ENCODE results near the gene FARP2.
"Not testable (repeated sequence)": the region's sequence is repeated elsewhere in the genome, so short reads cannot be mapped to it uniquely, and the experiment has no call there.

FARP2 gene

DNA sequence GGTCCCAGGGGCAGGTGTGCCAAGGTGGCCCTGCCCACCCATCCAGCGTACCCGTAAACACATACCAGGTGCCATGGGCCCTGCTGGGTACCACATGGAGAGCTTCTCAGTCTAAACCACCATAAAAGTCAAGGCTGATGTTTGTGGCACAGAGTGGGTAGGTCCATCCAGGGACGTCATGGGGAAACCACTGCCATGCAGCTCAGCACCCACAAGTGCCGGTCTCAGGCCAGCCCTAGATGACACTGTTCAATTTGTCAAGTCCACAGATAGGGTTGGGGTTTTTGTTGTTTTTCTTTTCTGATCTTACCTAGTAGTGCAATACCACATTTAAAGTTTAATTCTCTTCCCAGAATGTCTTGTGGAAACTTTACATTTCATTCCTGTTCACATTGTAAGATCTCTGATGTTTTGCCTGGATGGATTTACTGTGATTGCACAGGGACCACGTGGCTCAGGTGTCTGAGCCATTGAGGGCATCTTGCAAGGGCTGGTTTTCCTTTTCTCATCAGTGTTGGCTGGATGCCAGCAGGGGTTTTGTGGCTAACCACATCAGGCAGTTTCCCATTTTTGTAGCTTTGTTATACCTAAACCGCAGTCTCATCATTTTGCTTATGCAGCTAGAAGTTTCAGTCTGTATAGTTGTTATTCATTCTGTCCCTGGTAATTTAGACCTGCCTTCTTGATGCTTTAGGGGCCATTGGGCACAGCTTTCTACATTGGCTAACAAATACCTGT lies 87.6 kb downstream of the FARP2 start:
- H3K4me3 ChIP-seq (ENCODE audit: control insufficient read depth, low read depth, low read length), result no peak overlapping the region
- no peak for DNase-seq (ENCODE audit: low read depth)

GRCh38 chr2:241445426-241445825 lies 89.3 kb downstream of the FARP2 start:
- H3K4me3 ChIP-seq (ENCODE audit: control insufficient read depth, low read depth, low read length), result no peak overlapping the region
- DNase-seq (ENCODE audit: low read depth), result no peak
- TF ChIP-seq, protein P1, sequence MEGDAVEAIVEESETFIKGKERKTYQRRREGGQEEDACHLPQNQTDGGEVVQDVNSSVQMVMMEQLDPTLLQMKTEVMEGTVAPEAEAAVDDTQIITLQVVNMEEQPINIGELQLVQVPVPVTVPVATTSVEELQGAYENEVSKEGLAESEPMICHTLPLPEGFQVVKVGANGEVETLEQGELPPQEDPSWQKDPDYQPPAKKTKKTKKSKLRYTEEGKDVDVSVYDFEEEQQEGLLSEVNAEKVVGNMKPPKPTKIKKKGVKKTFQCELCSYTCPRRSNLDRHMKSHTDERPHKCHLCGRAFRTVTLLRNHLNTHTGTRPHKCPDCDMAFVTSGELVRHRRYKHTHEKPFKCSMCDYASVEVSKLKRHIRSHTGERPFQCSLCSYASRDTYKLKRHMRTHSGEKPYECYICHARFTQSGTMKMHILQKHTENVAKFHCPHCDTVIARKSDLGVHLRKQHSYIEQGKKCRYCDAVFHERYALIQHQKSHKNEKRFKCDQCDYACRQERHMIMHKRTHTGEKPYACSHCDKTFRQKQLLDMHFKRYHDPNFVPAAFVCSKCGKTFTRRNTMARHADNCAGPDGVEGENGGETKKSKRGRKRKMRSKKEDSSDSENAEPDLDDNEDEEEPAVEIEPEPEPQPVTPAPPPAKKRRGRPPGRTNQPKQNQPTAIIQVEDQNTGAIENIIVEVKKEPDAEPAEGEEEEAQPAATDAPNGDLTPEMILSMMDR (IDR thresholded peaks at IDR 0.05; ENCODE audit: control insufficient read depth, insufficient read depth, low read depth, low read length, missing control alignments), result no peak

More for the DNA sequence above, 87.6 kb downstream of the FARP2 start:
- TF ChIP-seq, protein P1 (IDR thresholded peaks at IDR 0.05; ENCODE audit: control insufficient read depth, insufficient read depth, low read depth, low read length, missing control alignments), result no peak

DNA sequence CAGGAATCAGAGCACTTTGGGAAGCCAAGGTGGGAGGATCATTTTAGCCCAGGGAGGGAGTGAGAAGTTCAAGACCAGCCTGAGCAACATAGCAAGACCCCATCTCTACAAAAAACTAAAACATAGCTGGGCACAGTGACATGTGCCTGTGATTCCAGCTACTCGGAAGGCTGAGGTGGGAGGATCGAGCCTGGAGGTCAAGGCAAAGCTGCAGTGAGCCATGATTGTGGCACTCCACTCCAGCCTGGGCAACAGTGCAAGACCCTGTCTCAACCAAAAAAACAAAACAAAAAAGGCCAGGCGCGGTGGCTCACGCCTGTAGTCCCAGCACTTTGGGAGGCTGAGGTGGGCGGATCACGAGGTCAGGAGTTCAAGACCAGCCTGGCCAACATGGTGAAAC lies 94.0 kb downstream of the FARP2 start:
- not testable (repeated sequence) for DNase-seq (ENCODE audit: low read depth); H3K4me3 ChIP-seq (ENCODE audit: control insufficient read depth, low read depth, low read length)

DNA sequence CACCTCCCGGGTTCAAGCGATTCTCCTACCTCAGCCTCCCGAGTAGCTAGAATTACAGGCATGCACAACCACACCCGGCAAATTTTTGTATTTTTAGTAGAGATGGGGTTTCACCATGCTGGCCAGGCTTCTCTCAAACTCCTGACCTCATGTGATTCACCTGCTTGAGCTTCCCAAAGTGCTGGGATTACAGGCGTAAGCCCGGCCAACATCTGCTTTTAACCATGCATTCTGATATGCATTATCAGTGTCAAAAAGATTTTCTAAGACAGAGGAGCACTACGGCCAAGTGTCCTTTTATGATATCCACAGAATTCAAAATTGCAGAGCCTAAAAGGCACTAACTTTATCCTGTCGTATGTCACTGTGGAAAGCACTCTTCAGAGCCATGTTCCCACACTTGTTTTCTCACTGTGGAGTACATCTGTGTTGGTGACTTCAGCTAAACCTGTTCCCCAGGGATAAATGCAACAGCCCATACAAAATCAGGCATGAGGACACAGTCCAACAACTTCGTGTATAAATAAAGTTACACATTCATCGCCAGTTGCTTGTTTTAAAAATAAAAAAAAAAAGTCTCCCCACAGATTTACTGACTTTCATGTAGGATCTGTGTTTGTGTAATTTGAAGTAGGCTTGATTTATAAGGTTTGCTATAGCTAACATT lies 95.9 kb downstream of the FARP2 start:
- H3K4me3 ChIP-seq (ENCODE audit: control insufficient read depth, low read depth, low read length), result no peak overlapping the region
- no peak for DNase-seq (ENCODE audit: low read depth)
- TF ChIP-seq, protein P1 (IDR thresholded peaks at IDR 0.05; ENCODE audit: control insufficient read depth, insufficient read depth, low read depth, low read length, missing control alignments), result no peak

DNA sequence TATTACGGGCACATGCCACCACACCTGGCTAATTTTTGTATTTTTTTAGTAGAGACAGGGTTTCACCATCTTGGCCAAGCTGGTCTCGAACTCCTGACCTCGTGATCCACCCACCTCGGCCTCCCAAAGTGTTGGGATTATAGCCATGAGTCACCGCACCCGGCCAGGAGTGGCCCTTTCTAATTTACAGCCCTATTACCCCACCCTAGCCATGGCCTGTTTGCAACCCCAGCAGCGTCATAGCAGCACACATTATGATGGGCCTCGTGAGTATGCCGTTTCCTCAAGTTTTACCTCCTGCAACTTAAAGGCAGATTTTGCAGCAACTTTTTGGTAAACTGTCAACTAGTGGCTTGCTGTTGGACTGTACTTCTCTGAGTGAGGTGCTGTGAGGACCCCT lies 97.8 kb downstream of the FARP2 start:
- not testable (repeated sequence) for H3K4me3 ChIP-seq (ENCODE audit: control insufficient read depth, low read depth, low read length)

DNA sequence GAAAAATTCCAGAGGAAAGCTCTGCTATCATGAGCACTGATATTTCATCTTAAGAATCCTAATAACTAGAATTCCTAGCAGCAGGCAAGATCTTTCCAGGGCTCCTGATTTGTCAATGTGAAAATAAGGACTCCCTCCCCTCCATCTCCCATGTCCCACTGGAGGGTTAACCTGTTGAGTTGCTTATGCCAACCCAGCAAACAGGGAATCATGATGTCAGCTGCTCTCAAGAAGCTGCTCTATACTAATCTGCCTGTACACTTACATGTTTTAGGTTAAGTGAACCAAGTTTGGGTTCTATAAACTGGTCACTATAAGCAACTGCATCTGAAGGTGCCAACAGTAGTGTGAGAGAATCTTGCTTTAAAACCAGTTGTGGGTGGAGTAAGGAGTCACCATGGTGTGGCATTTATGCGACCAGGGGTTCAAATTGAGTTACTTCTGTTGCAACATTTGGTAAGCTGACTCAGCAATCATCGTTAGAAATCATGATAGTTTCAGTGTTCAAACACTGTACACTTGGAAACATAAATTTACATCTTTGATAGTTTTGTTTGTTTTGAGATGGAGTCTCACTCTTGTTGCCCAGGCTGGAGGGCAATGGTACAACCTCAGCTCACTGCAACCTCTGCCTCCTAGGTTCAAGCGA lies 98.9 kb downstream of the FARP2 start:
- TF ChIP-seq, protein P1 (IDR thresholded peaks at IDR 0.05; ENCODE audit: control insufficient read depth, insufficient read depth, low read depth, low read length, missing control alignments), result no peak
- no peak for DNase-seq (ENCODE audit: low read depth)
- no peak overlapping the region for H3K4me3 ChIP-seq (ENCODE audit: control insufficient read depth, low read depth, low read length)

More for the DNA sequence above, 97.8 kb downstream of the FARP2 start:
- DNase-seq (ENCODE audit: low read depth), result not testable (repeated sequence)

DNA sequence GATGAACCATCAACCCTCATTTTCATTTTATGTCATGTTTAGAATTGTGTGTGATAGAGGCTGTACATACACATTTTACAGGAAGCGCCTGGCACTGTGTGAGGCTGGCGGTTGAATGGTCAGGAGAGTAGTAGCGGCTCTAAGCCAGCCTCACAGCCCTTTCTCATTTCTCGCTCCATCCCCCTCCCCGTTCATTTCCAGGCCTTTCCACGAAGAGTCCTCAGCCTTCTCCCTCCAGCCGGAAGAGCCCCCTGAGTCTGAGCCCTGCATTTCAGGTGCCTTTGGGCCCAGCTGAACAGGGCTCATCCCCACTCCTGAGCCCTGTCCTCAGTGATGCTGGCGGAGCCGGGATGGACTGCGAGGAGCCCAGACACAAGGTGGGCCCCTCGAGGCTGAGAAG lies 100.5 kb downstream of the FARP2 start:
- DNase-seq (ENCODE audit: low read depth), result no peak
- TF ChIP-seq, protein P1 (IDR thresholded peaks at IDR 0.05; ENCODE audit: control insufficient read depth, insufficient read depth, low read depth, low read length, missing control alignments), result no peak
- no peak overlapping the region for H3K4me3 ChIP-seq (ENCODE audit: control insufficient read depth, low read depth, low read length)
